ENCODE results near the gene OLFML3.

OLFML3 gene

DNA sequence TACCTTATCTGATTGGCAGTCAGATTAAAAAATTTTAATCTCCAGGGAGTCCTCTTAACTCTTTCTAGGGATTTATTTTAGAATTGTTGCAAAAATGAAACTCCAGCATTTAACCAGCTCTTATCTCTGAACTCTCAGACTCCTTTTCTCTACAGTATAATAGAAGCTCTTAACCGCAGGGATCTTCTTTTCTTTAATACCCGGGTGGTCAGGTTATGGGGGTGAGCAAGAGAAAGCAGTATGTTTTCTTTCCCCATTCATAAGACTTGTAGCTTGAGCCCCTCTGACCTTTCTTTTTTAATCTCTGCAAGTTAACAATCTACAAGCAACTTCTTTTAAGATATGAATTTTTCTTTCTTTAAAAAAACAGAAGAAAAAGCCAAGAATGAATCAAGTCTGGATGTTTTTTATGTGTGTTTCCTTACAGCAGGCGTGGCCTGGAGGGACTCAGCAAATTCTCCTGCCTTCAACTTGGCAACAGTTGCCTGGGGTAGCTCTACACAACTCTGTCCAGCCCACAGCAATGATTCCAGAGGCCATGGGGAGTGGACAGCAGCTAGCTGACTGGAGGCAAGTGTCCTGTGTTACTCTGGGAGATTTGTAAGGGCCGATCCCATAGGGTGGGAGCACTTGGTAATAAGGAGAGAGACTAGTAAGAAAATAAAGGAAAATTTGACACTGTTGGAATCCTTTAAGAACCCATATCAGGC is 13.4 kb upstream of the OLFML3 start:
- Histone ChIP-seq H3K79me2 (ENCODE audit: insufficient read depth, low read length) (no peaks in the 10 kb centered on the region), H4K20me1 (ENCODE audit: insufficient read depth, low read length, poor library complexity, severe bottlenecking) (peaks cover 5% of the 10 kb centered on the region), H3K27me3 (ENCODE audit: insufficient read depth, low read length, poor library complexity, severe bottlenecking) (no peaks in the 10 kb centered on the region), H2AFZ (ENCODE audit: low read length) (no peak overlapping the region), H3K4me3 (ENCODE audit: low read length, poor library complexity, severe bottlenecking) (no peak overlapping the region), H3K4me2 (ENCODE audit: low read depth, low read length, poor library complexity, severe bottlenecking) (no peak overlapping the region), H3K36me3 (ENCODE audit: insufficient read depth, low read length) (peaks cover 96% of the 10 kb centered on the region), H3K4me1 (ENCODE audit: insufficient read depth, low read length, poor library complexity, severe bottlenecking) (no peaks in the 10 kb centered on the region), H3K9me2 (replicated peaks; ENCODE audit: low read depth, low read length) (no peaks in the 10 kb centered on the region), H3F3A (ENCODE audit: low read depth) (no peaks in the 10 kb centered on the region), H3K9me3 (ENCODE audit: insufficient read depth, low read depth, low read length) (no peaks in the 10 kb centered on the region), H3K9ac (ENCODE audit: low read depth, low read length, poor library complexity, severe bottlenecking) (no peak overlapping the region)
- TF ChIP-seq, protein P1, sequence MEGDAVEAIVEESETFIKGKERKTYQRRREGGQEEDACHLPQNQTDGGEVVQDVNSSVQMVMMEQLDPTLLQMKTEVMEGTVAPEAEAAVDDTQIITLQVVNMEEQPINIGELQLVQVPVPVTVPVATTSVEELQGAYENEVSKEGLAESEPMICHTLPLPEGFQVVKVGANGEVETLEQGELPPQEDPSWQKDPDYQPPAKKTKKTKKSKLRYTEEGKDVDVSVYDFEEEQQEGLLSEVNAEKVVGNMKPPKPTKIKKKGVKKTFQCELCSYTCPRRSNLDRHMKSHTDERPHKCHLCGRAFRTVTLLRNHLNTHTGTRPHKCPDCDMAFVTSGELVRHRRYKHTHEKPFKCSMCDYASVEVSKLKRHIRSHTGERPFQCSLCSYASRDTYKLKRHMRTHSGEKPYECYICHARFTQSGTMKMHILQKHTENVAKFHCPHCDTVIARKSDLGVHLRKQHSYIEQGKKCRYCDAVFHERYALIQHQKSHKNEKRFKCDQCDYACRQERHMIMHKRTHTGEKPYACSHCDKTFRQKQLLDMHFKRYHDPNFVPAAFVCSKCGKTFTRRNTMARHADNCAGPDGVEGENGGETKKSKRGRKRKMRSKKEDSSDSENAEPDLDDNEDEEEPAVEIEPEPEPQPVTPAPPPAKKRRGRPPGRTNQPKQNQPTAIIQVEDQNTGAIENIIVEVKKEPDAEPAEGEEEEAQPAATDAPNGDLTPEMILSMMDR (conservative IDR thresholded peaks at IDR 0.05; ENCODE audit: low read length), result no peak
- no peak for TF ChIP-seq EZH2phosphoT487 (IDR thresholded peaks at IDR 0.05; ENCODE audit: borderline replicate concordance)

DNA sequence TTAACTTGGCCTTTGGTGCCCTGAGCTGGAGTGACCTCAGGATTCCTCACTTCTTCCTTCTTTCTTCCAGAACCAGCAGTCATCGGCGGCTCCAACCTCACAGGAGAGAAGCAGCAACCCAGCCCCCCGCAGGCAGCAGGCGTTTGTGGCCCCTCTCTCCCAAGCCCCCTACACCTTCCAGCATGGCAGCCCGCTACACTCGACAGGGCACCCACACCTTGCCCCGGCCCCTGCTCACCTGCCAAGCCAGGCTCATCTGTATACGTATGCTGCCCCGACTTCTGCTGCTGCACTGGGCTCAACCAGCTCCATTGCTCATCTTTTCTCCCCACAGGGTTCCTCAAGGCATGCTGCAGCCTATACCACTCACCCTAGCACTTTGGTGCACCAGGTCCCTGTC is 6.3 kb upstream of the OLFML3 start:
- peaks cover 30% of the 10 kb centered on the region for H3K4me1 ChIP-seq (ENCODE audit: insufficient read depth, low read length, poor library complexity, severe bottlenecking)
- no peak overlapping the region for H3K9ac ChIP-seq (ENCODE audit: low read depth, low read length, poor library complexity, severe bottlenecking)
- H3K79me2 ChIP-seq (ENCODE audit: insufficient read depth, low read length), result no peaks in the 10 kb centered on the region
- no peaks in the 10 kb centered on the region for H3K9me3 ChIP-seq (ENCODE audit: insufficient read depth, low read depth, low read length)
- H4K20me1 ChIP-seq (ENCODE audit: insufficient read depth, low read length, poor library complexity, severe bottlenecking), result peaks cover 4% of the 10 kb centered on the region
- no peak for TF ChIP-seq EZH2phosphoT487 (IDR thresholded peaks at IDR 0.05; ENCODE audit: borderline replicate concordance)
- TF ChIP-seq, protein P1 (conservative IDR thresholded peaks at IDR 0.05; ENCODE audit: low read length), result no peak
- H3K4me2 ChIP-seq (ENCODE audit: low read depth, low read length, poor library complexity, severe bottlenecking), result no peak overlapping the region
- H3K4me3 ChIP-seq (ENCODE audit: low read length, poor library complexity, severe bottlenecking), result no peak overlapping the region
- H3K9me2 ChIP-seq (replicated peaks; ENCODE audit: low read depth, low read length), result no peaks in the 10 kb centered on the region
- peaks cover 7% of the 10 kb centered on the region; the same call in 1 of the 2 replicates for H3F3A ChIP-seq (ENCODE audit: low read depth)
- H2AFZ ChIP-seq (ENCODE audit: low read length), result no peak overlapping the region
- no peaks in the 10 kb centered on the region for H3K27me3 ChIP-seq (ENCODE audit: insufficient read depth, low read length, poor library complexity, severe bottlenecking)
- peaks cover 73% of the 10 kb centered on the region for H3K36me3 ChIP-seq (ENCODE audit: insufficient read depth, low read length)

DNA sequence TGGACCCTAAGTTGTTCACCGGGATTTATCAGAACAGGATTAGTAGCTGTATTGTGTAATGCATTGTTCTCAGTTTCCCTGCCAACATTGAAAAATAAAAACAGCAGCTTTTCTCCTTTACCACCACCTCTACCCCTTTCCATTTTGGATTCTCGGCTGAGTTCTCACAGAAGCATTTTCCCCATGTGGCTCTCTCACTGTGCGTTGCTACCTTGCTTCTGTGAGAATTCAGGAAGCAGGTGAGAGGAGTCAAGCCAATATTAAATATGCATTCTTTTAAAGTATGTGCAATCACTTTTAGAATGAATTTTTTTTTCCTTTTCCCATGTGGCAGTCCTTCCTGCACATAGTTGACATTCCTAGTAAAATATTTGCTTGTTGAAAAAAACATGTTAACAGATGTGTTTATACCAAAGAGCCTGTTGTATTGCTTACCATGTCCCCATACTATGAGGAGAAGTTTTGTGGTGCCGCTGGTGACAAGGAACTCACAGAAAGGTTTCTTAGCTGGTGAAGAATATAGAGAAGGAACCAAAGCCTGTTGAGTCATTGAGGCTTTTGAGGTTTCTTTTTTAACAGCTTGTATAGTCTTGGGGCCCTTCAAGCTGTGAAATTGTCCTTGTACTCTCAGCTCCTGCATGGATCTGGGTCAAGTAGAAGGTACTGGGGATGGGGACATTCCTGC is 3.9 kb upstream of the OLFML3 start:
- Histone ChIP-seq H4K20me1 (ENCODE audit: insufficient read depth, low read length, poor library complexity, severe bottlenecking) (peaks cover 4% of the 10 kb centered on the region), H3K4me3 (ENCODE audit: low read length, poor library complexity, severe bottlenecking) (no peak overlapping the region), H3K79me2 (ENCODE audit: insufficient read depth, low read length) (no peaks in the 10 kb centered on the region), H2AFZ (ENCODE audit: low read length) (no peak overlapping the region), H3K4me2 (ENCODE audit: low read depth, low read length, poor library complexity, severe bottlenecking) (peak overlapping the region; percentile 4), H3F3A (ENCODE audit: low read depth) (peaks cover 7% of the 10 kb centered on the region; the same call in 1 of the 2 replicates), H3K9me3 (ENCODE audit: insufficient read depth, low read depth, low read length) (no peaks in the 10 kb centered on the region), H3K27me3 (ENCODE audit: insufficient read depth, low read length, poor library complexity, severe bottlenecking) (no peaks in the 10 kb centered on the region), H3K4me1 (ENCODE audit: insufficient read depth, low read length, poor library complexity, severe bottlenecking) (peaks cover 43% of the 10 kb centered on the region), H3K36me3 (ENCODE audit: insufficient read depth, low read length) (peaks cover 49% of the 10 kb centered on the region; the same call in 1 of the 2 replicates), H3K9ac (ENCODE audit: low read depth, low read length, poor library complexity, severe bottlenecking) (no peak overlapping the region), H3K9me2 (replicated peaks; ENCODE audit: low read depth, low read length) (no peaks in the 10 kb centered on the region)
- TF ChIP-seq EZH2phosphoT487 (IDR thresholded peaks at IDR 0.05; ENCODE audit: borderline replicate concordance), result no peak
- TF ChIP-seq, protein P1 (conservative IDR thresholded peaks at IDR 0.05; ENCODE audit: low read length), result no peak

Data from Loucy (cell line).